Measurements from ENCODE around the gene SLCO2B1.

Gene SLCO2B1

DNA sequence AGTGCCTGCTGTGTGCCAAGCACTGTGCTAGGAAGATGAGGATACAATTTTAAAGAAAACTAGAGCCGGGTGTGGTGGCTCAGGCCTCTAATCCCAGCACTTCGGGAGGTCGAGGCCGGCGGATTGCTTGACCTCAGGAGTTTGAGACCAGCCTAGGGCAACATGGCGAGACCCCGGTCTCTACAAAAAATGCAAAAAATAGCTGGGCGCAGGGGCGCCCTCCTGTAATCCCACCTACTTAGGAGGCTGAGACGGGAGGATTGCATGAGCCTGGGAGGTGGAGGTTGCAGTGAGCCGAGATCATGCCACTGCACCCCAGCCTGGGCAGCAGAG, 98.0 kb downstream of the SLCO2B1 start:
- DNase-seq (ENCODE audit: extremely low read depth, insufficient read length): no peak
- no peak overlapping the region for H3K4me3 ChIP-seq (replicated peaks; ENCODE audit: low read depth, low read length)
- H3K36me3 ChIP-seq (ENCODE audit: control insufficient read depth, insufficient read depth, low read length): no peaks in the 10 kb centered on the region
- TF ChIP-seq, protein P1, sequence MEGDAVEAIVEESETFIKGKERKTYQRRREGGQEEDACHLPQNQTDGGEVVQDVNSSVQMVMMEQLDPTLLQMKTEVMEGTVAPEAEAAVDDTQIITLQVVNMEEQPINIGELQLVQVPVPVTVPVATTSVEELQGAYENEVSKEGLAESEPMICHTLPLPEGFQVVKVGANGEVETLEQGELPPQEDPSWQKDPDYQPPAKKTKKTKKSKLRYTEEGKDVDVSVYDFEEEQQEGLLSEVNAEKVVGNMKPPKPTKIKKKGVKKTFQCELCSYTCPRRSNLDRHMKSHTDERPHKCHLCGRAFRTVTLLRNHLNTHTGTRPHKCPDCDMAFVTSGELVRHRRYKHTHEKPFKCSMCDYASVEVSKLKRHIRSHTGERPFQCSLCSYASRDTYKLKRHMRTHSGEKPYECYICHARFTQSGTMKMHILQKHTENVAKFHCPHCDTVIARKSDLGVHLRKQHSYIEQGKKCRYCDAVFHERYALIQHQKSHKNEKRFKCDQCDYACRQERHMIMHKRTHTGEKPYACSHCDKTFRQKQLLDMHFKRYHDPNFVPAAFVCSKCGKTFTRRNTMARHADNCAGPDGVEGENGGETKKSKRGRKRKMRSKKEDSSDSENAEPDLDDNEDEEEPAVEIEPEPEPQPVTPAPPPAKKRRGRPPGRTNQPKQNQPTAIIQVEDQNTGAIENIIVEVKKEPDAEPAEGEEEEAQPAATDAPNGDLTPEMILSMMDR (IDR thresholded peaks at IDR 0.05; ENCODE audit: insufficient read depth, low read length, poor library complexity, severe bottlenecking): no peak
- H3K27me3 ChIP-seq (replicated peaks; ENCODE audit: control insufficient read depth, insufficient read depth, low read length): peaks cover 3% of the 10 kb centered on the region

DNA sequence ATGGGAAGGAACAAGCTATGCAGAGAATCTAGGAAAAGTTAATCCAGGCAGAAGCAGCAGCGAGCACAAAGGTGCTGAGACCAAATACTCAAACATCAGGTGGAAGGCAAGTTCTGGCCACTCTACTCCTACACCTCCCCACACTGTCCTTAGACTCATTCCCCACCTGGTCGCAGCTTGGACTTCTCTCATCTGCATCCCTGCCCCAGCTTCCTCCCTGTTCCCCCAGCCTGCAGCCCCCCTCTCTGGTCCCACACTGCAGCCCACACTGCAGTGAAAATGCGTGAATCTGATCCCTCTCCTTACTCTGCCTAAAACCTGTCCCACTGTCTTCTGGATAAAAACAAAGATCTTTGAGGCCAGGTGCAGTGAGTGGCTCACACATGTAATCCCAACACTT, 98.8 kb downstream of the SLCO2B1 start:
- TF ChIP-seq, protein P1 (IDR thresholded peaks at IDR 0.05; ENCODE audit: insufficient read depth, low read length, poor library complexity, severe bottlenecking): no peak
- H3K27me3 ChIP-seq (replicated peaks; ENCODE audit: control insufficient read depth, insufficient read depth, low read length): peaks cover 3% of the 10 kb centered on the region
- no peak for DNase-seq (ENCODE audit: extremely low read depth, insufficient read length)
- H3K4me3 ChIP-seq (replicated peaks; ENCODE audit: low read depth, low read length): no peak overlapping the region
- no peaks in the 10 kb centered on the region for H3K36me3 ChIP-seq (ENCODE audit: control insufficient read depth, insufficient read depth, low read length)

DNA sequence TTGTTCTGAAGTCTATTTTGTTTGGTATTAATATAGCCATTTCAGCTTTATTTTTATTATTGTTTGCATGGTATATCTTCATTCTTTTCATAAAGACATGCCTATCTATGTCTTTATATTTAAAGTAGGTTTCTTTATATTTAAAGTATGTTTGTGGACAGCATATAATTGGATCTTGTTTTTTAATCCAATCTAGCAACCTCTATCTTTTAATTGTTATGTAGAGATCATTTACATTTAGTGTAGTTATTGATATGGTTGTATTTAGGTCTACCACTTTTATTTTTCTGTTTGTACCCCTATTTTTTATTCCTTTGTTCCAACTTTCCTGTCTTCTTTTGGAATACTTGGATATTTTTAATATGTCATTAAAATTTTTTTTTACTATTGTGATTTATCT, 103.4 kb downstream of the SLCO2B1 start:
- Histone ChIP-seq H3K27me3 (replicated peaks; ENCODE audit: control insufficient read depth, insufficient read depth, low read length) (no peaks in the 10 kb centered on the region), H3K4me3 (replicated peaks; ENCODE audit: low read depth, low read length) (no peak overlapping the region), H3K36me3 (ENCODE audit: control insufficient read depth, insufficient read depth, low read length) (no peaks in the 10 kb centered on the region)
- no peak for DNase-seq (ENCODE audit: extremely low read depth, insufficient read length)
- TF ChIP-seq, protein P1 (IDR thresholded peaks at IDR 0.05; ENCODE audit: insufficient read depth, low read length, poor library complexity, severe bottlenecking): no peak

All from GM06990 (cell line).